HEK293 (cell line): Measurements from ENCODE around the gene SIRT7.
A peak's percentile ranks its signal among the peaks of the same experiment; 100 is the strongest.

Experiments used
- BCL11A ChIP-seq: fragments of 450-650 bp; formaldehyde crosslinking; IDR thresholded peaks from 2 replicates; pipeline ENCODE4 v1.5.1; 2016; ENCODE audit warnings: low read depth, missing biosample characterization, missing genetic modification characterization
- FEZF1 ChIP-seq: fragments of 450-650 bp; formaldehyde crosslinking; IDR thresholded peaks from 2 replicates; pipeline ENCODE4 v1.5.1; 2016; ENCODE audit warnings: missing biosample characterization, missing genetic modification characterization
- HOXC10 ChIP-seq: sonication (generic); formaldehyde crosslinking; IDR thresholded peaks from 2 replicates; pipeline ENCODE4 v1.8.1; 2023; ENCODE audit warnings: mild to moderate bottlenecking, missing genetic modification reagents
- HOXD13 ChIP-seq: sonication (generic); formaldehyde crosslinking; IDR thresholded peaks from 2 replicates; pipeline ENCODE4 v1.8.0; 2022; ENCODE audit warnings: missing genetic modification reagents, borderline replicate concordance
- IKZF3 ChIP-seq: fragments of 450-650 bp; IDR thresholded peaks from 2 replicates; pipeline ENCODE4 v1.5.0; 2018; ENCODE audit warnings: missing biosample characterization, mild to moderate bottlenecking, missing genetic modification characterization, moderate library complexity
- KLF7 ChIP-seq: fragments of 450-650 bp; formaldehyde crosslinking; IDR thresholded peaks from 2 replicates; pipeline ENCODE4 v1.5.1; 2016; ENCODE audit warnings: missing biosample characterization, missing genetic modification characterization, borderline replicate concordance
- SP2 ChIP-seq: fragments of 450-650 bp; formaldehyde crosslinking; IDR thresholded peaks from 2 replicates; pipeline ENCODE4 v1.5.1; 2016; ENCODE audit warnings: missing biosample characterization, missing genetic modification characterization
- ZBTB48 ChIP-seq: fragments of 450-650 bp; formaldehyde crosslinking; IDR thresholded peaks from 2 replicates; pipeline ENCODE4 v1.5.1; 2016; ENCODE audit warnings: missing biosample characterization, missing genetic modification characterization
- ZFHX2 ChIP-seq: fragments of 450-650 bp; formaldehyde crosslinking; conservative IDR thresholded peaks from 2 replicates; pipeline ENCODE4 v1.5.1; 2016; ENCODE audit warnings: missing biosample characterization, missing genetic modification characterization
- ZFP69B ChIP-seq: fragments of 450-650 bp; formaldehyde crosslinking; IDR thresholded peaks from 2 replicates; pipeline ENCODE4 v1.5.1; 2016; ENCODE audit warnings: missing biosample characterization, missing genetic modification characterization
- ZIC2 ChIP-seq: fragments of 450-650 bp; formaldehyde crosslinking; IDR thresholded peaks from 2 replicates; pipeline ENCODE4 v1.5.1; 2016; ENCODE audit warnings: missing biosample characterization, missing genetic modification characterization
- ZNF10 ChIP-seq: fragments of 450-650 bp; formaldehyde crosslinking; IDR thresholded peaks from 2 replicates; pipeline ENCODE4 v1.5.1; 2017; ENCODE audit warnings: missing biosample characterization, missing genetic modification characterization
- ZNF114 ChIP-seq: fragments of 450-650 bp; formaldehyde crosslinking; IDR thresholded peaks from 2 replicates; pipeline ENCODE4 v1.5.0; 2017; ENCODE audit warnings: missing biosample characterization, missing genetic modification characterization
- ZNF140 ChIP-seq: fragments of 450-650 bp; formaldehyde crosslinking; IDR thresholded peaks from 2 replicates; pipeline ENCODE4 v1.5.1; 2016; ENCODE audit warnings: missing biosample characterization, missing genetic modification characterization
- ZNF169 ChIP-seq: fragments of 450-650 bp; formaldehyde crosslinking; IDR thresholded peaks from 2 replicates; pipeline ENCODE4 v1.5.1; 2016; ENCODE audit warnings: missing biosample characterization, missing genetic modification characterization
- ZNF2 ChIP-seq: fragments of 450-650 bp; formaldehyde crosslinking; IDR thresholded peaks from 2 replicates; pipeline ENCODE4 v1.5.1; 2016; ENCODE audit warnings: missing biosample characterization, missing genetic modification characterization
- ZNF202 ChIP-seq: fragments of 450-650 bp; formaldehyde crosslinking; IDR thresholded peaks from 2 replicates; pipeline ENCODE4 v1.5.1; 2016; ENCODE audit warnings: missing biosample characterization, missing genetic modification characterization, borderline replicate concordance
- ZNF223 ChIP-seq: fragments of 450-650 bp; formaldehyde crosslinking; IDR thresholded peaks from 2 replicates; pipeline ENCODE4 v1.5.1; 2016; ENCODE audit warnings: missing biosample characterization, missing genetic modification characterization
- ZNF311 ChIP-seq: fragments of 450-650 bp; formaldehyde crosslinking; IDR thresholded peaks from 2 replicates; pipeline ENCODE4 v1.5.1; 2017; ENCODE audit warnings: missing biosample characterization, missing genetic modification characterization, borderline replicate concordance
- ZNF335 ChIP-seq: fragments of 450-650 bp; formaldehyde crosslinking; conservative IDR thresholded peaks from 2 replicates; pipeline ENCODE4 v1.5.1; 2016; ENCODE audit warnings: missing biosample characterization, missing genetic modification characterization
- ZNF350 ChIP-seq: fragments of 450-650 bp; formaldehyde crosslinking; IDR thresholded peaks from 2 replicates; pipeline ENCODE4 v1.5.0; 2017; ENCODE audit warnings: missing biosample characterization, mild to moderate bottlenecking, missing genetic modification characterization
- ZNF423 ChIP-seq: fragments of 450-650 bp; formaldehyde crosslinking; IDR thresholded peaks from 2 replicates; pipeline ENCODE4 v1.5.1; 2016; ENCODE audit warnings: missing biosample characterization, missing genetic modification characterization
- ZNF426 ChIP-seq: fragments of 450-650 bp; formaldehyde crosslinking; IDR thresholded peaks from 2 replicates; pipeline ENCODE4 v1.5.1; 2017; ENCODE audit warnings: missing biosample characterization, missing genetic modification characterization, mild to moderate bottlenecking, inconsistent platforms, moderate library complexity
- ZNF501 ChIP-seq: fragments of 450-650 bp; formaldehyde crosslinking; IDR thresholded peaks from 2 replicates; pipeline ENCODE4 v1.5.1; 2016; ENCODE audit warnings: missing biosample characterization, missing genetic modification characterization
- ZNF521 ChIP-seq: fragments of 450-650 bp; formaldehyde crosslinking; IDR thresholded peaks from 2 replicates; pipeline ENCODE4 v1.5.1; 2017; ENCODE audit warnings: missing biosample characterization, mild to moderate bottlenecking, missing genetic modification characterization
- ZNF549 ChIP-seq: fragments of 450-650 bp; IDR thresholded peaks from 2 replicates; pipeline ENCODE4 v1.5.1; 2018; ENCODE audit warnings: missing biosample characterization, missing genetic modification characterization, mild to moderate bottlenecking, inconsistent platforms, moderate library complexity
- ZNF560 ChIP-seq: fragments of 450-650 bp; formaldehyde crosslinking; IDR thresholded peaks from 2 replicates; pipeline ENCODE4 v1.5.1; 2017; ENCODE audit warnings: missing biosample characterization, missing genetic modification characterization, borderline replicate concordance
- ZNF571 ChIP-seq: fragments of 450-650 bp; formaldehyde crosslinking; IDR thresholded peaks from 2 replicates; pipeline ENCODE4 v1.5.0; 2017; ENCODE audit warnings: missing biosample characterization, missing genetic modification characterization
- ZNF600 ChIP-seq: fragments of 450-650 bp; formaldehyde crosslinking; IDR thresholded peaks from 2 replicates; pipeline ENCODE4 v1.5.1; 2016; ENCODE audit warnings: missing biosample characterization, missing genetic modification characterization
- ZNF654 ChIP-seq: fragments of 450-650 bp; formaldehyde crosslinking; IDR thresholded peaks from 2 replicates; pipeline ENCODE4 v1.5.1; 2016; ENCODE audit warnings: low read depth, missing biosample characterization, missing genetic modification characterization
- ZNF670 ChIP-seq: fragments of 450-650 bp; formaldehyde crosslinking; IDR thresholded peaks from 2 replicates; pipeline ENCODE4 v1.5.1; 2016; ENCODE audit warnings: missing biosample characterization, missing genetic modification characterization, low read depth
- ZNF701 ChIP-seq: fragments of 450-650 bp; formaldehyde crosslinking; IDR thresholded peaks from 2 replicates; pipeline ENCODE4 v1.5.1; 2016; ENCODE audit warnings: missing biosample characterization, missing genetic modification characterization
- ZNF785 ChIP-seq: fragments of 450-650 bp; formaldehyde crosslinking; IDR thresholded peaks from 2 replicates; pipeline ENCODE4 v1.5.1; 2016; ENCODE audit warnings: missing biosample characterization, missing genetic modification characterization
- ZNF843 ChIP-seq: fragments of 450-650 bp; formaldehyde crosslinking; IDR thresholded peaks from 2 replicates; pipeline ENCODE4 v1.5.1; 2016; ENCODE audit warnings: missing biosample characterization, missing genetic modification characterization
- ZSCAN23 ChIP-seq: fragments of 450-650 bp; formaldehyde crosslinking; IDR thresholded peaks from 2 replicates; pipeline ENCODE4 v1.5.1; 2016; ENCODE audit warnings: missing biosample characterization, missing genetic modification characterization
- TF ChIP-seq, protein P1 (sequence below): fragments of 450-650 bp; formaldehyde crosslinking; IDR thresholded peaks from 2 replicates; pipeline ENCODE4 v1.5.1; 2016; ENCODE audit warnings: missing biosample characterization, missing genetic modification characterization

Gene SIRT7

DNA sequence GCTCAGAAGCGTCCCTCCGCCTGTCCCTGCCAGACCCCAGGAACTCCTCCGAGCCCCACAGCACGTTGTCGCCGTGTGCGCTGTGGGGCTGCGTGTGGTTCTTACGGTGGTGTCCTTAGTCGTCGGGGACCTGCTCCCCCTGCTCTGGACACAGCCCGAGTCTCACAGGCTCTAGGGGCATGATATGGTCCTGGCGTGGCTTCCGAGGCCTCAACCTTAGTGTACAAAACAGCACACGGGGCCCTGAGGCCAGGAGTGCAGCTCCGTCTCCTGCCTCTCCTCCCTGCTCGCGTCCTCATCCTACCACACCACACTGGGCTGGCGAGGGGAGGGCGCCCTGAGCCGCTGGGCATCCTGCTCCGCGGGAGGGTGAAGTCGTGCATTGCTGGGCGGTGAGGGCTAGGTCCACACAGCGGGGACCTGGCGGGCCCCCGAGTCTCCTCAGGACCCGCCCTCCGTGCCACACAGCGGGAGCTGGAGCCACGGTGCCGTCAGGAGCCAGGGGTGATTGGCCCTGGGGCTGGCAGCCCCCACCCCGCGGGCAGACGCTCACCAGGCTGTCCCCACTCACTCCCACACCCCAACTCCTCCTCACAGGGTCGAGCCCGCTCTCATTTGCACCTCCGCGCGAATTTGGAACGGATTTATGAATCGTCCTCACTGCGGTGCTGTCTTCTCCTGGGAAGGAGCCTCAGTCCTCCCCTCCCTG lies 10.7 kb upstream of the SIRT7 start (continued):
- TF ChIP-seq ZNF2 (no peak), ZNF202 (tag by site-specific recombination) (no peak), ZNF549 (no peak), ZNF701 (tag by site-specific recombination) (no peak), ZNF654 (no peak), ZSCAN23 (tag by site-specific recombination) (no peak), ZFP69B (tag by site-specific recombination) (no peak), ZNF169 (tag by site-specific recombination) (no peak), ZNF426 (tag by site-specific recombination) (no peak), ZNF600 (tag by site-specific recombination) (peak; percentile 83), ZNF501 (tag by site-specific recombination) (no peak), ZNF335 (tag by site-specific recombination) (0 out of 2 replicates have a peak, but pooled peaks have one; percentile 86), FEZF1 (tag by site-specific recombination) (no peak), ZNF223 (tag by site-specific recombination) (no peak), ZNF560 (tag by site-specific recombination) (no peak), ZNF521 (tag by site-specific recombination) (no peak), ZNF571 (no peak), ZNF785 (tag by site-specific recombination) (no peak), ZBTB48 (tag by site-specific recombination) (no peak), HOXD13 (no peak), ZNF670 (tag by site-specific recombination) (no peak), BCL11A (tag by site-specific recombination) (no peak), ZFHX2 (tag by site-specific recombination) (peak; percentile 57), ZIC2 (tag by site-specific recombination) (peak; percentile 86), ZNF140 (tag by site-specific recombination) (no peak), ZNF843 (tag by site-specific recombination) (no peak), KLF7 (no peak), HOXC10 (CRISPR knock-in tag) (no peak), ZNF350 (no peak), ZNF423 (tag by site-specific recombination) (no peak), IKZF3 (tag by site-specific recombination) (no peak), ZNF114 (tag by site-specific recombination) (no peak), SP2 (no peak), ZNF10 (tag by site-specific recombination) (no peak), ZNF311 (tag by site-specific recombination) (no peak)
- TF ChIP-seq, protein P1, sequence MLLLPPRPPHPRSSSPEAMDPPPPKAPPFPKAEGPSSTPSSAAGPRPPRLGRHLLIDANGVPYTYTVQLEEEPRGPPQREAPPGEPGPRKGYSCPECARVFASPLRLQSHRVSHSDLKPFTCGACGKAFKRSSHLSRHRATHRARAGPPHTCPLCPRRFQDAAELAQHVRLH (tag by site-specific recombination), result no peak
